HEK293 (cell line): ENCODE data around the gene TSPAN9.

Experiments used
- ZIC2 ChIP-seq: fragments of 450-650 bp; formaldehyde crosslinking; IDR thresholded peaks from 2 replicates; pipeline ENCODE4 v1.5.1; 2016; ENCODE audit warnings: missing biosample characterization, missing genetic modification characterization
- ZNF830 ChIP-seq: fragments of 450-650 bp; IDR thresholded peaks from 2 replicates; pipeline ENCODE4 v1.5.0; 2018; ENCODE audit warnings: missing biosample characterization, missing genetic modification characterization, low read depth, mild to moderate bottlenecking, moderate library complexity
- TF ChIP-seq, protein P1 (sequence below): fragments of 450-650 bp; formaldehyde crosslinking; IDR thresholded peaks from 2 replicates; pipeline ENCODE4 v1.5.1; 2016; ENCODE audit warnings: missing biosample characterization, missing genetic modification characterization

DNA sequence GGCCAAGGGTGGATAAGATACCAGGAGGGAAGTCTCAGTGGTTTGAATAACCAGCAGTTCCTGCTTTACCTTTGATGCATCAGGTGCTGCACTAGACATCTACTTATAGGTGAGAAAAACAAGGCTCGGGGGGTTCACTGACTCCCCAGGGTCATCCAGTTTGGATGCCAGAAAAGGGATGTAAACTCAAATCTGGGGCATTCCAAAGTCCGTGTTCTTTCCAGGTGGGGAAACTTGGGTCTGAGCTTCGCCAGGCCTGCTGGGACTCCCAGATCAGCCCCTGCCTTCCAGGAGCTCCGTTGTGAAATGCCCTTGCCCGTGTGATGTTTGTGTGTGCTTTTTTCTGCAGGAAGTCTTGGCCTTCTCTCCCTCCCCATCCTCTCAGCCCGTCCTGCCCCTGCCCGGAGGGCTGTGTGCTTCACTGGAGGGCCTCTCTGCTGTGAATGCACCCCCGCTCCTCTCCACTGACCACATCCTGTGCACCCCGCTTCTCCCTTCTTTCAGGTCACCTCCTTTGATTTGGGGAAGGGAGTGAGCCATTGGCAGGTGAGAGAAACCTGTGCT is 42.1 kb downstream of the TSPAN9 start:
- TF ChIP-seq, protein P1, sequence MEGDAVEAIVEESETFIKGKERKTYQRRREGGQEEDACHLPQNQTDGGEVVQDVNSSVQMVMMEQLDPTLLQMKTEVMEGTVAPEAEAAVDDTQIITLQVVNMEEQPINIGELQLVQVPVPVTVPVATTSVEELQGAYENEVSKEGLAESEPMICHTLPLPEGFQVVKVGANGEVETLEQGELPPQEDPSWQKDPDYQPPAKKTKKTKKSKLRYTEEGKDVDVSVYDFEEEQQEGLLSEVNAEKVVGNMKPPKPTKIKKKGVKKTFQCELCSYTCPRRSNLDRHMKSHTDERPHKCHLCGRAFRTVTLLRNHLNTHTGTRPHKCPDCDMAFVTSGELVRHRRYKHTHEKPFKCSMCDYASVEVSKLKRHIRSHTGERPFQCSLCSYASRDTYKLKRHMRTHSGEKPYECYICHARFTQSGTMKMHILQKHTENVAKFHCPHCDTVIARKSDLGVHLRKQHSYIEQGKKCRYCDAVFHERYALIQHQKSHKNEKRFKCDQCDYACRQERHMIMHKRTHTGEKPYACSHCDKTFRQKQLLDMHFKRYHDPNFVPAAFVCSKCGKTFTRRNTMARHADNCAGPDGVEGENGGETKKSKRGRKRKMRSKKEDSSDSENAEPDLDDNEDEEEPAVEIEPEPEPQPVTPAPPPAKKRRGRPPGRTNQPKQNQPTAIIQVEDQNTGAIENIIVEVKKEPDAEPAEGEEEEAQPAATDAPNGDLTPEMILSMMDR (tag by site-specific recombination), result no peak
- no peak for TF ChIP-seq ZNF830 (tag by site-specific recombination)
- TF ChIP-seq ZIC2, result no peak
